GM23338 (cell line): Measurements from ENCODE around the gene IRF1.

ENCODE experiments used
- CREB1 ChIP-seq: fragments of 250-450 bp; sonication (Bioruptor Pico); IDR thresholded peaks from 2 replicates; pipeline ENCODE4 v1.5.0; 2020; ENCODE audit warnings: low read depth, mild to moderate bottlenecking, moderate library complexity
- CTCF ChIP-seq, 2 experiments: fragments of 200-600 bp in 1 of 2; sonication (generic) in 1 of 2; conservative IDR thresholded peaks; 2 replicates each; pipeline versions ENCODE4 v1.5.1 to v1.6.1; 2016 to 2017; ENCODE audit warnings: antibody characterized with exemption in 2 of 2, low read depth in 2 of 2, mild to moderate bottlenecking in 2 of 2, moderate library complexity in 1 of 2
- EZH2 ChIP-seq: fragments of 200-600 bp; sonication (generic); IDR thresholded peaks from one replicate; pipeline ENCODE4 v1.8.0; 2017; ENCODE audit warnings: antibody characterized with exemption, mild to moderate bottlenecking, low read depth; ENCODE audit not compliant: unreplicated experiment
- EZH2phosphoT487 ChIP-seq: fragments of 200-600 bp; sonication (generic); IDR thresholded peaks from one replicate; pipeline ENCODE4 v1.8.1; 2018; ENCODE audit warnings: antibody characterized with exemption; ENCODE audit not compliant: unreplicated experiment
- NANOG ChIP-seq: IDR thresholded peaks from 2 replicates; pipeline ENCODE4 v1.6.1; 2016; ENCODE audit warnings: antibody characterized with exemption, borderline replicate concordance
- POLR2AphosphoS5 ChIP-seq: IDR thresholded peaks from 2 replicates; pipeline ENCODE4 v1.6.1; 2016; ENCODE audit warnings: antibody characterized with exemption, low read depth
- REST ChIP-seq: IDR thresholded peaks from one replicate; pipeline ENCODE4 v1.6.1; 2018; ENCODE audit warnings: antibody characterized with exemption; ENCODE audit not compliant: unreplicated experiment
- STAT1 ChIP-seq: IDR thresholded peaks from one replicate; pipeline ENCODE4 v1.6.1; 2016; ENCODE audit warnings: antibody characterized with exemption; ENCODE audit not compliant: unreplicated experiment

- no peak for TF ChIP-seq CTCF (conservative IDR thresholded peaks at IDR 0.05; ENCODE audit: low read depth in 2 of 2)
- TF ChIP-seq CREB1 (CRISPR knock-in tag), result no peak
- no peak for TF ChIP-seq POLR2AphosphoS5
- TF ChIP-seq EZH2, result no peak
- no peak for TF ChIP-seq EZH2phosphoT487
- TF ChIP-seq REST, result no peak
- TF ChIP-seq STAT1, result no peak
- TF ChIP-seq NANOG, result no peak
These were observed 55.1 kb downstream of the IRF1 start for GRCh38 chr5:132435447-132435846.
